ENCODE measurements around the gene LRFN2.

LRFN2 gene

GRCh38 chr6:40349123-40349900 lies 237.9 kb downstream of the LRFN2 start:
- no peak for DNase-seq (ENCODE audit: low read depth)

GRCh38 chr6:40348591-40348990 lies 238.6 kb downstream of the LRFN2 start:
- no peak for DNase-seq (ENCODE audit: low read depth)

GRCh38 chr6:40347571-40348011 lies 239.6 kb downstream of the LRFN2 start:
- DNase-seq (ENCODE audit: low read depth): no peak

GRCh38 chr6:40346246-40346645 lies 240.9 kb downstream of the LRFN2 start:
- no peak for DNase-seq (ENCODE audit: low read depth)

DNA sequence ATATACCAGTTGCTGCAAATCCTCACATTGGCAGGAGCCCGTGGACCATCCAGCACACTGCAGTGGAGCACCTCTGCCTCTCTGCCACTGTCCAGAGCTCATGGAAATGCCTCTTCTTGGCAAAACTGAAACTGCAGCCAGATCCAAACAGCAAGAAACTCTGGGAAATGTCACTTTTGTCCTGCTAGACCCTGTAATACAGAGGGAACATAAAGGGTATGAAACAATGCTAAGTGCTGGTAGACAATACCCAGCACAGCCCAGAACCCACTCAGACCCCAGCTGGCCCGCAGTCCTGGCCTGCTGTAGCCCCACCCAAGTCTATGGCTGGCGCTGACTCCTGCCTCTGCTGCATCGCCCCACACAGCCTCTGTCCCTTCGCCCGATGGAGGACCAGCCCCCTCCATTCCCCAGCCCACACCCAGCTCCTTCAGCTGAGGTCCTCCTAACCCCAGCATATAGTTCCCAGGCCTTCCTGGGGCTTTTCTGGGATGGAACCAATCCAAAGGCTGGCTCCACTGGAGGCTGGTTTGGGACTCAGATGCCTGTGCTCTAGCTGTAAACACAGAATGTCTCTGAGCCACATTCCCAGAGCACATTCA lies 242.5 kb downstream of the LRFN2 start:
- no peak for DNase-seq (ENCODE audit: low read depth)

DNA sequence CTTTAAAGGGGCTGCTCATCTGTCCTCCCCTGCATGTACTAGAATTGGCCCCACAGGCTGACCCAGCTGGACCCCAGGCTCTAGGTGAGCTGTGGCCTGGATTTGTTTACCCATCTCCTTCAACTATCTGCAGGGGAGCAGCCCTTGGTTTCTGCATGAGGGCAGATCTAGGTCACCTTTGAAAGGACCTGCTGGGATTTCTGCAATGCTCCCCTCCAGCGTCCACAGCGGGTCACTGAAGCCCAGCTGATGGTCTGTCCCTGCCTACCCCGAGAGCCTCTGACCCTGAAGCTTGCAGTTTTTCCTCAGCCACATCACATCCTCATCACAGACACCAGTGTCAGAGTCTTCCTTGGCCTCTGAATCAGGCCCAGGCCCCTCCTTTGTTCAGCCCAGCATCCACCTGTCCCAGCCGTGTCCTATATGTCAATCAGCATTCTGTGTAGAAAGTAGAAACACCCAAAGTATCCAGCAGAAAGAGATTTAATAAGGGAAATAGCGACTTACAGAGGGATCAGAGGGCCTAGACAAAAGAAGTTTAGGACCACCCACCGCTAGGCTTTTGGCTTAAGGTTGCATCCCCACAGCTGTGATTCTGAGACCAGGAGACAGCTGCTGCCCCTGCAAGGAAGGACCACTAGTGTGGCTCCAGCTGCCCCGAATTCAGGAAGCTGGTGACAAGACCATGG lies 243.1 kb downstream of the LRFN2 start:
- no peak for DNase-seq (ENCODE audit: low read depth)

DNA sequence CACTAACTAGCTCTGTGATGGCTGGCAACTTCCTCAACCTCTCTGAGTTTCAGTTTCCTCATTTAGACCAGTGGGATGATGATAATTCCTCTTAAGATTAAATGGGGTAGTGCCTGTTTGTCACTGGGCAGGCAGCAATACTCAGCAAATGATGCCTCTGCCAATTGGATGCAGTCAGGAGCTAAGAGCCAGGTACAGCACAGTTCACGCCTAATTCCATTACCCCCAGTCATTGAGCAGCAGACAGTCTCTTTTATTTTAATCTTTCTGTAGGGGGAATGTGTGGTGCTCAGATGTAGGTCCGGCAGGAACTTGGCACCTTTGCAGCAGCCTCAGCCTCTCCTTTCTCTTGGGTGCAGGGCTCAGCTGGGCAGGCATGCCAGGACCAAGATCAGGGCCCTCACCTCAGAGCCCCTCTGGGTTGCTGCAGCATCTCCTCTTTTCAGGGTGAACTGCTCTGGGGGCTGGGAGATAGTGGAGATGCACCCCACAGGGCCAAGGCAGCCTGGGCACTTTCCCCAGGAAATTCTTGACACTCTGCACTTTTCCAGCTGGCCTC lies 243.8 kb downstream of the LRFN2 start:
- no peak for DNase-seq (ENCODE audit: low read depth)

- DNase-seq (ENCODE audit: low read depth): no peak
These were observed 244.4 kb downstream of the LRFN2 start for GRCh38 chr6:40342723-40343122.

DNA sequence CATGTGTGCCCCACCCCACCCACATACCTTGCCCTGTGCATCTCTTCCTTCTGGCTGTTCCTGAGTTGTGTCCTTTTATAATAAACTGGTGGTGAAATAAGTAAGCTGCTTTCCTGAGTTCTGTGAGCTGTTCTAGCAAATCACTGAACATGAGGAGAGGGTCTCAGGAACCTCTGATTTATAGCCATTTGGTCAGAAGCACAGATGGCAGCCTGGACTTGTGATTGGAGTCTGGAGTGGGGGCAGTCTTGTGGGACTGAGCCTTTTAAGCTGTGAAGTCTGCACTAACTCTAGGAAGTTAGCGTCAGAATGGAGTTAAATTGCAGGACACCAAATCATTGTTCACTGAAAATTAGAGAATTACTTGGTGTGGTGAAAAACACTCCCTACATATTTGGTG lies 245.4 kb downstream of the LRFN2 start:
- no peak for DNase-seq (ENCODE audit: low read depth)
